ENCODE results near the gene DHRS7B.

DNA sequence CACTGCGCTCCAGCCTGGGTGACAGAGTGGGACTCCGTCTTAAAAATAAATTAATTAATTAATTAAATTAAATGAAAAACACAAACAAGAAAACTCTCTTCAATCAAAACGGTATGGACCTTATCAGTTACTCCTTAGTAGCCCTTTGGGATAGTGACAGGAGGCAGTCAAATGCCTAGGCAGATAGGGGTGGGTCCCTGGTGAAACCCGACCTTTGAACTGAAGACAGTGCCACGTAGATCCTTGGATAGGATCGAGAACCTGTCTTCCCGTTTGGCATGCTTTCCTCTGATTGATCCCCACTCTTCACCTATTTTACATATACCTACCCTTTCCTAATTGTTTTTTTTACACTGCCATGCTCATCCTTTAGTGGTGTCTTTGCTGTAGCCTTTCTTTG is 22.2 kb upstream of the DHRS7B start:
- TF ChIP-seq SIN3A (IDR thresholded peaks at IDR 0.05; ENCODE audit: borderline replicate concordance, insufficient read depth, low read length) (no peak), POLR2AphosphoS5 (IDR thresholded peaks at IDR 0.05; ENCODE audit: low read depth, low read length) (no peak), TAF1 (IDR thresholded peaks at IDR 0.05; ENCODE audit: borderline replicate concordance, insufficient read depth, low read length) (no peak), FOXP2 (optimal IDR thresholded peaks at IDR 0.05; ENCODE audit: borderline replicate concordance, extremely low read depth, extremely low read length, insufficient read depth) (no peak)
- TF ChIP-seq, protein P1, sequence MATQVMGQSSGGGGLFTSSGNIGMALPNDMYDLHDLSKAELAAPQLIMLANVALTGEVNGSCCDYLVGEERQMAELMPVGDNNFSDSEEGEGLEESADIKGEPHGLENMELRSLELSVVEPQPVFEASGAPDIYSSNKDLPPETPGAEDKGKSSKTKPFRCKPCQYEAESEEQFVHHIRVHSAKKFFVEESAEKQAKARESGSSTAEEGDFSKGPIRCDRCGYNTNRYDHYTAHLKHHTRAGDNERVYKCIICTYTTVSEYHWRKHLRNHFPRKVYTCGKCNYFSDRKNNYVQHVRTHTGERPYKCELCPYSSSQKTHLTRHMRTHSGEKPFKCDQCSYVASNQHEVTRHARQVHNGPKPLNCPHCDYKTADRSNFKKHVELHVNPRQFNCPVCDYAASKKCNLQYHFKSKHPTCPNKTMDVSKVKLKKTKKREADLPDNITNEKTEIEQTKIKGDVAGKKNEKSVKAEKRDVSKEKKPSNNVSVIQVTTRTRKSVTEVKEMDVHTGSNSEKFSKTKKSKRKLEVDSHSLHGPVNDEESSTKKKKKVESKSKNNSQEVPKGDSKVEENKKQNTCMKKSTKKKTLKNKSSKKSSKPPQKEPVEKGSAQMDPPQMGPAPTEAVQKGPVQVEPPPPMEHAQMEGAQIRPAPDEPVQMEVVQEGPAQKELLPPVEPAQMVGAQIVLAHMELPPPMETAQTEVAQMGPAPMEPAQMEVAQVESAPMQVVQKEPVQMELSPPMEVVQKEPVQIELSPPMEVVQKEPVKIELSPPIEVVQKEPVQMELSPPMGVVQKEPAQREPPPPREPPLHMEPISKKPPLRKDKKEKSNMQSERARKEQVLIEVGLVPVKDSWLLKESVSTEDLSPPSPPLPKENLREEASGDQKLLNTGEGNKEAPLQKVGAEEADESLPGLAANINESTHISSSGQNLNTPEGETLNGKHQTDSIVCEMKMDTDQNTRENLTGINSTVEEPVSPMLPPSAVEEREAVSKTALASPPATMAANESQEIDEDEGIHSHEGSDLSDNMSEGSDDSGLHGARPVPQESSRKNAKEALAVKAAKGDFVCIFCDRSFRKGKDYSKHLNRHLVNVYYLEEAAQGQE (IDR thresholded peaks at IDR 0.05; ENCODE audit: insufficient read depth in 1 of 2, low read depth in 2 of 2, low read length in 2 of 2) = no peak
